ENCODE data around the gene TMEM31.
"Not testable (repeated sequence)": the region's sequence is repeated elsewhere in the genome, so short reads cannot be mapped to it uniquely, and the experiment has no call there.

TMEM31 gene

GRCh38 chrX:103727115-103727514, 16.4 kb downstream of the TMEM31 start:
- DNase-seq: no peak

DNA sequence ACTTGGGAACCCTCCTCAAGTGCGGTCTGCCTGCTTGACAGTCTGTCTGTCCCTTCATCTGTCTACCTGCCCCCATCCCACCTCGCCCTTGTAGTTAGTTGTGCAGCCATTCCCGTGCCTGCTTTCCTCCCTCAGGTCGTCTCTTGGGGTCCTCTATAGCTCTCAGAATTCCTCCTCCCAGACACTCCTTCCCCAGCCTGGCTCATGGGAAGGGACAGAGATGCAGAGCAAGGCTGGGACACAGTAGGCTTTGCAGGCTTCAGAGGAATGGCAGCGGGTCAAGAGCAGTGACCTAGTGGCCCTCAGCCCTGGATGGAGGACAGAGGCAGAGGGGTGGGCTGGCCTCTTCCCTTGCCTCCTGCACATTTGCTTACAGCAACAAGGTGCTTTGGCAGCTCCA, 18.3 kb downstream of the TMEM31 start:
- DNase-seq: no peak

DNA sequence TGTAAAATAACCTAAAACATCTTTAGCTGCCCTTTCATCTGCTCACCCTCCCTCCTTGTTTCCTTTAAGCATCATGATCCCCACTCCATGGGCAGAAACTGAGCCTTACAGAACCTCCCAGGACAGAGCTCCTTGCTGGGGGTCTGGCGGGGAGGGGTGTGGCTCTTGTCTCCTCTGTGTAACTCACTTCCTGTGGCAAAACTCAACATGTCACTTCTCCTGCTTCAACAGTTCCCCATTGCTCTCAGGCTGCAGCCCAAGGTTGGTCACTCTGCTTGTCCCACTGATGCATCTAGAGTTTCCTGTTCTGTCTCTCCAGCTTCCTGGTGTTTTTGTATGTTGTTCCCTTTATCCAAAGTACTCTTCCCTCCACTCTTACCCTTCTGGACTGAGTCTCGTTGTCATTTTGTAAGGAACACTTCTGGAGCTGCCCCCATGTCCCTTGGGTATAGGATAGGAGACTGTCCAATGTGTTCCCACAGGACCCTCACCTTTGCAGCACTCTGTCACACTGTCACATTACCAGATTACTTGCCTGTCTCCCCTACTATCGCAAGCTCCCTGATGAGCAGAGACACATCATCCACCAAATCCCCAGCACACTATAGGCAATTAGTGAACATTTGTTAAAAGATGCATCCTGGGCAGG, 19.6 kb downstream of the TMEM31 start:
- DNase-seq: no peak

GRCh38 chrX:103730796-103731493, 20.2 kb downstream of the TMEM31 start:
- DNase-seq: no peak

DNA sequence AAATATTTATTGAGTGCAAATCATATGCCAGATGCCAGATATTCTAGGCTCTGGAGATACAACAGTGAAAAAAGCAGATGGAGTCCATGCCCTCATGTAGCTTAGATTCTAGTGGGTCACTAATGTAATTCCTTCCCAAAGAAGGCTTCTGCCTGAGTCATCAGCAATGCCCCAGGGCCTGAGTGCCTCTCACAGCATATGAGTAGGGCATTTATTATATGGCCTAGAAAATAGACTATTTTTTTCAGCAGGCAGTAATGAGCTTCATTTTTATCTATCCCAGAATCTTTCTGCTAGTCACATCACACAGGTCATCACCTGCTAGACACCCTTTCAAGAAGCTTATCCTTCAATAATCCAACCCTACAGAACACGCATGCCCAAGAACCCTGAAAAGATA, 22.3 kb downstream of the TMEM31 start:
- DNase-seq: no peak

GRCh38 chrX:103734125-103734760, 23.5 kb downstream of the TMEM31 start:
- DNase-seq: no peak

- DNase-seq: no peak
Observed at GRCh38 chrX:103737696-103738095, 27.0 kb downstream of the TMEM31 start.

DNA sequence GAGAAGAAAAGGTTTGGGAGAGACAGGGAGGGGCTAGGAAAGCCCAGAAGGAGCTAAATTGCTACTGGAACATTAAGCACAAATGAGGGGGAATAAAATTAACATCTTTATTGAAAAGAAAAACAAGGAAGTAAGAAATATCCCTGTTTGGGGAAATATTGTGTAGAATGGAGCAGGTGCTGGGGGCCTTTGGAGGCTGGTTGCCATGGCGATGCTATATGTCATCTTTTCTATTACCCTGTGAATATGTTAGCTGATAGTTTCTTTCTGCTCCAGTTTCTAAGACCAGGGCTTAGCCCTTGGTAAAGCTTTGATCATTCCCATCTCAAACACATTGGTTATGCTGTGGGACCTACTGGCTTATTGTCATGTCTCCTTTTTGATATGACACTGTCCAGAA, 28.7 kb downstream of the TMEM31 start:
- DNase-seq: no peak

- DNase-seq: no peak
Observed at GRCh38 chrX:103741879-103742278, 31.2 kb downstream of the TMEM31 start.

GRCh38 chrX:103742339-103742738, 31.6 kb downstream of the TMEM31 start:
- DNase-seq: no peak

- DNase-seq: no peak
Observed at GRCh38 chrX:103747163-103747562, 36.5 kb downstream of the TMEM31 start.

- DNase-seq: no peak
Observed at GRCh38 chrX:103754401-103754800, 43.7 kb downstream of the TMEM31 start.

DNA sequence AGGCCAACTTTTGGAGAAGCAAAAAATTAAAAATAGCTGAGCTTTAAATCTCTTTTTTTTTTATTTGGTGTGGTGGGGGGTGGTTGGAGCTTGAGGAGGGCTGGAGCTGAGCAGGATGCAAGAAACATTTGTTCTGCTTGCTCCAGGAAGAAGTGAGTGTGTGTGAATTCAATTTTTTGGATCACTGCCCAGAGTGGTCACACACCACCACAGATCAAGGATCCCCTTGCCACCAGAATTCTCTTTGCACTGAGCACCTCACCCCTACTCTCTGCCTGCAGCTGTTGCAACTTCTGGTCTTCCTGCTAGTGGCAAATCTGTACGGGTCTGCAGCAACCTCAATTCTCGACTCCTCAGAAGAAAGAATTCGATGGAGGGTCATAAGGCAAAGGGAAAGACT, 46.0 kb downstream of the TMEM31 start:
- no peak for DNase-seq

DNA sequence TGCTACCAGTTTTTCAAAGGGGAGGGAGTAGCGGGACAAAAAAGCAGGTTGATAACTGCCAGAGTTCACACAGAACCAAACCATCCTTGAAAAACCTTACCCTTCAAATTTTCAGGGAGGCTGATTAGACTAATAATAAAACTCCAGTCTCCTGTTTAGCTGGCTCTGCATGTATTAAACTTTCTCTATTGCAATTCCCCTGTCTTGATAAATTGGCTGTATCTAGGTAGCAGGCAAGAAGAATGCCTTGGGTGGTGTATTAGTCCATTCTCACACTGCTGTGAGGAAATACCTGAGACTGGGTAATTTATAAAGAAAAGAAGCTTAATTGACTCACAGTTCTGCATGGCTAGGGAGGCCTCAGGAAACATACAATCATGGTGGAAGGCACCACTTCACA, 47.8 kb downstream of the TMEM31 start:
- no peak for DNase-seq

- not testable (repeated sequence) for DNase-seq
Observed at GRCh38 chrX:103763541-103763940, 52.8 kb downstream of the TMEM31 start.

All from cortex of kidney (tissue), 1 donor.